ENCODE measurements around the gene XDH. TPM values are rescaled to one million over a fixed set of nuclear protein-coding genes. Genes with fewer than 3 reads are reported as not detected.

The XDH gene
- total RNA-seq, 1 donor from 2014 or later, result 0.41 TPM

- Histone ChIP-seq H3K4me3 (no peak overlapping the region), H3K4me1 (no peaks in the 10 kb centered on the region), H3K9me3 (no peaks in the 10 kb centered on the region), H3K27ac (no peak overlapping the region), H3K36me3 (no peaks in the 10 kb centered on the region), H3K27me3 (no peaks in the 10 kb centered on the region)
- TF ChIP-seq CTCF (IDR thresholded peaks at IDR 0.05), result no peak
- ATAC-seq (no peak), DNase-seq (no peak)
- intact Hi-C loops (cut with DNase I), result no loop called here
Observed at GRCh38 chr2:31426096-31426495, 11.6 kb upstream of the XDH start.

- ATAC-seq (no peak), DNase-seq (no peak)
- no peaks in the 10 kb centered on the region for H3K36me3 ChIP-seq
- no peak overlapping the region for H3K4me3 ChIP-seq
- no peaks in the 10 kb centered on the region for H3K27me3 ChIP-seq
- no peak overlapping the region for H3K27ac ChIP-seq
- peaks cover 13% of the 10 kb centered on the region for H3K9me3 ChIP-seq
- H3K4me1 ChIP-seq, result no peaks in the 10 kb centered on the region
- no peak for TF ChIP-seq CTCF (IDR thresholded peaks at IDR 0.05)
- intact Hi-C loops (cut with DNase I), result no loop called here
Observed at GRCh38 chr2:31421634-31422033, 7.1 kb upstream of the XDH start.

GRCh38 chr2:31420936-31421335 is 6.4 kb upstream of the XDH start:
- intact Hi-C loops (cut with DNase I), result no loop called here
- no peak for ATAC-seq
- H3K9me3 ChIP-seq, result peaks cover 13% of the 10 kb centered on the region
- H3K27ac ChIP-seq, result no peak overlapping the region
- no peak for TF ChIP-seq CTCF (IDR thresholded peaks at IDR 0.05)
- H3K27me3 ChIP-seq, result no peaks in the 10 kb centered on the region
- no peak for DNase-seq
- H3K36me3 ChIP-seq, result no peaks in the 10 kb centered on the region
- no peaks in the 10 kb centered on the region for H3K4me1 ChIP-seq
- no peak overlapping the region for H3K4me3 ChIP-seq

GRCh38 chr2:31419386-31419785 is 4.8 kb upstream of the XDH start:
- ATAC-seq, result no peak

GRCh38 chr2:31415421-31415820 is 879 bp upstream of the XDH start:
- H3K4me3 ChIP-seq, result no peak overlapping the region
- no peak for ATAC-seq
- H3K4me1 ChIP-seq, result no peaks in the 10 kb centered on the region
- DNase-seq, result no peak
- intact Hi-C loops (cut with DNase I), result no loop called here
- peaks cover 13% of the 10 kb centered on the region for H3K9me3 ChIP-seq
- no peaks in the 10 kb centered on the region for H3K36me3 ChIP-seq
- TF ChIP-seq CTCF (IDR thresholded peaks at IDR 0.05), result no peak
- no peaks in the 10 kb centered on the region for H3K27me3 ChIP-seq
- no peak overlapping the region for H3K27ac ChIP-seq

More at GRCh38 chr2:31419386-31419785, 4.8 kb upstream of the XDH start:
- intact Hi-C loops (cut with DNase I), result no loop called here
- Histone ChIP-seq H3K36me3 (no peaks in the 10 kb centered on the region), H3K4me1 (no peaks in the 10 kb centered on the region), H3K27me3 (no peaks in the 10 kb centered on the region), H3K9me3 (peaks cover 13% of the 10 kb centered on the region), H3K27ac (no peak overlapping the region), H3K4me3 (no peak overlapping the region)
- no peak for TF ChIP-seq CTCF (IDR thresholded peaks at IDR 0.05)
- DNase-seq, result no peak

GRCh38 chr2:31413862-31414550 is 536 bp downstream of the XDH start:
- intact Hi-C loops (cut with DNase I), result no loop called here

More at GRCh38 chr2:31413862-31414550, 536 bp downstream of the XDH start:
- no peaks in the 10 kb centered on the region for H3K4me1 ChIP-seq
- no peak for ATAC-seq
- H3K36me3 ChIP-seq, result no peaks in the 10 kb centered on the region
- no peak overlapping the region for H3K4me3 ChIP-seq
- H3K27ac ChIP-seq, result no peak overlapping the region
- no peak for TF ChIP-seq CTCF (IDR thresholded peaks at IDR 0.05)
- H3K9me3 ChIP-seq, result peaks cover 11% of the 10 kb centered on the region
- H3K27me3 ChIP-seq, result no peaks in the 10 kb centered on the region
- DNase-seq, result no peak

Measured in upper lobe of right lung (tissue), 1 donor.